Endodermal cell (in vitro differentiated cells): ENCODE measurements around the gene MCL1. TPM values are rescaled to one million over a fixed set of nuclear protein-coding genes. Genes with fewer than 3 reads are reported as not detected.
"Not testable (repeated sequence)": the region's sequence is repeated elsewhere in the genome, so short reads cannot be mapped to it uniquely, and the experiment has no call there.

Experiments
- DNase-seq: peaks from one replicate; pipeline ENCODE4 v3.0.0-alpha.2; 2017
- H3K27ac ChIP-seq: 2 replicates; pipeline ENCODE4 v1.5.1; 2013; ENCODE audit warnings: mild to moderate bottlenecking, low read depth, low read length, moderate library complexity
- H3K27me3 ChIP-seq: 2 replicates; pipeline ENCODE4 v1.6.1; 2013; ENCODE audit warnings: mild to moderate bottlenecking, low read length, moderate library complexity; ENCODE audit not compliant: insufficient read depth, control insufficient read depth, poor library complexity, severe bottlenecking
- H3K36me3 ChIP-seq: 2 replicates; pipeline ENCODE4 v1.7.0; 2013; ENCODE audit warnings: mild to moderate bottlenecking, low read length, moderate library complexity; ENCODE audit not compliant: control insufficient read depth, insufficient read depth
- H3K4me1 ChIP-seq: one replicate; pipeline ENCODE4 v1.7.0; 2013; ENCODE audit warnings: low read length; ENCODE audit not compliant: control insufficient read depth, insufficient read depth
- H3K4me3 ChIP-seq: 2 replicates; pipeline ENCODE4 v1.5.1; 2013; ENCODE audit warnings: mild to moderate bottlenecking, low read length, moderate library complexity
- H3K9ac ChIP-seq: 2 replicates; pipeline ENCODE4 v1.6.1; 2013; ENCODE audit warnings: mild to moderate bottlenecking, low read length, moderate library complexity; ENCODE audit not compliant: poor library complexity, severe bottlenecking; ENCODE audit errors: extremely low read depth
- H3K9me3 ChIP-seq: 2 replicates; pipeline ENCODE4 v1.6.1; 2013; ENCODE audit warnings: mild to moderate bottlenecking, low read length, moderate library complexity; ENCODE audit not compliant: control insufficient read depth
- H3K27ac Mint-ChIP-seq: 2 replicates; pipeline ENCODE4 v1.8.0; 2020; ENCODE audit warnings: mixed read lengths
- H3K27me3 Mint-ChIP-seq: 2 replicates; pipeline ENCODE4 v1.8.0; 2021; ENCODE audit warnings: mild to moderate bottlenecking, mixed read lengths; ENCODE audit not compliant: insufficient read depth
- H3K36me3 Mint-ChIP-seq: 2 replicates; pipeline ENCODE4 v1.8.0; 2020; ENCODE audit warnings: low read depth, mixed read lengths
- H3K4me1 Mint-ChIP-seq: 2 replicates; pipeline ENCODE4 v1.8.0; 2020; ENCODE audit warnings: mixed read lengths
- H3K4me3 Mint-ChIP-seq: 2 replicates; pipeline ENCODE4 v1.8.0; 2020; ENCODE audit warnings: mild to moderate bottlenecking, moderate library complexity, mixed read lengths
- H3K9me3 Mint-ChIP-seq: 2 replicates; pipeline ENCODE4 v1.8.0; 2020; ENCODE audit warnings: mild to moderate bottlenecking, mixed read lengths
- CTCF ChIP-seq: fragments of 200-600 bp; sonication (generic); conservative IDR thresholded peaks from 2 replicates; pipeline ENCODE4 v1.5.0; 2021; ENCODE audit warnings: antibody characterized with exemption, mild to moderate bottlenecking
- WGBS, 2 experiments: methylation state at CpG; one replicate each; pipeline versions ENCODE4 v1.1.5 to v1.1.7; 2013; ENCODE audit warnings: missing lambda C conversion rate in 2 of 2, mixed read lengths in 1 of 2; ENCODE audit not compliant: insufficient coverage in 1 of 2, insufficient read length in 1 of 2; 5-methylcytosine and 5-hydroxymethylcytosine counted together
- total RNA-seq, 2 donors: library from RNA; stranded (reverse); fragmentation: NEBNext Ultra II Directional in 1 of 2; extraction: Animal tissue kit (Norgen Biotek cat#: 25700) in 1 of 2; gene quantifications; 2 replicates in 1 of 2; 3 replicates in 1 of 2; pipeline ENCODE4 v1.2.1, GENCODE V29; 2021

The MCL1 gene
- total RNA-seq, 2 donors from 2014 or later, result 133 to 173 TPM

- Histone ChIP-seq H3K27ac (no peak overlapping the region), H3K4me1 (peaks cover 16% of the 10 kb centered on the region), H3K36me3 (peaks cover 60% of the 10 kb centered on the region), H3K27me3 (no peaks in the 10 kb centered on the region), H3K4me3 (peak overlapping the region; percentile 35), H3K9me3 (no peaks in the 10 kb centered on the region), H3K9ac (no peak overlapping the region)
- no peak for TF ChIP-seq CTCF
- H3K9me3 Mint-ChIP-seq, result no peaks in the 10 kb centered on the region
- H3K4me1 Mint-ChIP-seq, result peaks cover 46% of the 10 kb centered on the region
- peaks cover 55% of the 10 kb centered on the region for H3K36me3 Mint-ChIP-seq
- WGBS, 2 experiments, result 99 to 100% methylated on average over 1 to 2 of the region's 2 CpGs
- no peak for DNase-seq
- H3K27me3 Mint-ChIP-seq, result no peaks in the 10 kb centered on the region
- H3K4me3 Mint-ChIP-seq, result peak overlapping the region; percentile 30
- H3K27ac Mint-ChIP-seq, result peak overlapping the region; percentile 81
Observed at GRCh38 chr1:150626150-150626549, 46.7 kb upstream of the MCL1 start.

GRCh38 chr1:150624546-150624945 is 45.1 kb upstream of the MCL1 start:
- H3K9me3 Mint-ChIP-seq, H3K9ac ChIP-seq, H3K27me3 ChIP-seq, H3K27me3 Mint-ChIP-seq, DNase-seq, H3K4me3 ChIP-seq, H3K4me3 Mint-ChIP-seq, H3K9me3 ChIP-seq, H3K27ac ChIP-seq: not testable (repeated sequence)
- H3K36me3 Mint-ChIP-seq, result peaks cover 70% of the 10 kb centered on the region
- Histone ChIP-seq H3K36me3 (peaks cover 76% of the 10 kb centered on the region), H3K4me1 (peaks cover 16% of the 10 kb centered on the region)
- WGBS, 2 experiments, result 100% methylated on average over 1 of the region's 1 CpG; no CpG with 5 or more reads in 1 of the 2 experiments
- peak overlapping the region; percentile 8 for H3K27ac Mint-ChIP-seq
- peaks cover 44% of the 10 kb centered on the region for H3K4me1 Mint-ChIP-seq

- Histone ChIP-seq H3K36me3 (peaks cover 80% of the 10 kb centered on the region), H3K4me1 (peaks cover 16% of the 10 kb centered on the region)
- not testable (repeated sequence) for H3K27ac ChIP-seq, H3K4me3 ChIP-seq, H3K4me3 Mint-ChIP-seq, H3K9me3 ChIP-seq, H3K9ac ChIP-seq, DNase-seq, H3K9me3 Mint-ChIP-seq, H3K27me3 ChIP-seq, H3K27ac Mint-ChIP-seq, H3K27me3 Mint-ChIP-seq
- Mint-ChIP-seq H3K4me1 (peaks cover 44% of the 10 kb centered on the region), H3K36me3 (peaks cover 74% of the 10 kb centered on the region)
- 80 to 83% methylated on average over 1 of the region's 1 CpG for WGBS, 2 experiments
Observed at GRCh38 chr1:150624134-150624533, 44.7 kb upstream of the MCL1 start.

GRCh38 chr1:150622303-150622975 is 43.0 kb upstream of the MCL1 start:
- WGBS, 2 experiments, result 84 to 90% methylated on average over 2 to 8 of the region's 8 CpGs
- Histone ChIP-seq H3K27ac (no peak overlapping the region), H3K36me3 (peaks cover 97% of the 10 kb centered on the region), H3K4me3 (no peak overlapping the region), H3K4me1 (peaks cover 16% of the 10 kb centered on the region), H3K9ac (no peak overlapping the region), H3K9me3 (no peaks in the 10 kb centered on the region), H3K27me3 (no peaks in the 10 kb centered on the region)
- Mint-ChIP-seq H3K27me3 (no peaks in the 10 kb centered on the region), H3K4me1 (peaks cover 37% of the 10 kb centered on the region), H3K4me3 (no peak overlapping the region), H3K27ac (peak overlapping the region; percentile 71), H3K9me3 (no peaks in the 10 kb centered on the region), H3K36me3 (peaks cover 78% of the 10 kb centered on the region)
- DNase-seq, result peak; percentile 74
- peak; percentile 57 for TF ChIP-seq CTCF
